Neural cell (in vitro differentiated cells): ENCODE results near the gene MLLT10.

Experiments used
- EP300 ChIP-seq: fragments of 450-650 bp; conservative IDR thresholded peaks from 2 replicates; pipeline ENCODE4 v1.6.1; 2014; ENCODE audit warnings: antibody characterized with exemption, mild to moderate bottlenecking, moderate library complexity; ENCODE audit not compliant: poor library complexity, severe bottlenecking
- EZH2 ChIP-seq: fragments of 200-600, 300-800 bp; shearing (Covaris generic), sonication (generic); IDR thresholded peaks from 2 replicates; pipeline ENCODE4 v1.6.1; 2014; ENCODE audit warnings: antibody characterized with exemption, low read length, borderline replicate concordance, mild to moderate bottlenecking; ENCODE audit not compliant: insufficient read depth, poor library complexity, severe bottlenecking

DNA sequence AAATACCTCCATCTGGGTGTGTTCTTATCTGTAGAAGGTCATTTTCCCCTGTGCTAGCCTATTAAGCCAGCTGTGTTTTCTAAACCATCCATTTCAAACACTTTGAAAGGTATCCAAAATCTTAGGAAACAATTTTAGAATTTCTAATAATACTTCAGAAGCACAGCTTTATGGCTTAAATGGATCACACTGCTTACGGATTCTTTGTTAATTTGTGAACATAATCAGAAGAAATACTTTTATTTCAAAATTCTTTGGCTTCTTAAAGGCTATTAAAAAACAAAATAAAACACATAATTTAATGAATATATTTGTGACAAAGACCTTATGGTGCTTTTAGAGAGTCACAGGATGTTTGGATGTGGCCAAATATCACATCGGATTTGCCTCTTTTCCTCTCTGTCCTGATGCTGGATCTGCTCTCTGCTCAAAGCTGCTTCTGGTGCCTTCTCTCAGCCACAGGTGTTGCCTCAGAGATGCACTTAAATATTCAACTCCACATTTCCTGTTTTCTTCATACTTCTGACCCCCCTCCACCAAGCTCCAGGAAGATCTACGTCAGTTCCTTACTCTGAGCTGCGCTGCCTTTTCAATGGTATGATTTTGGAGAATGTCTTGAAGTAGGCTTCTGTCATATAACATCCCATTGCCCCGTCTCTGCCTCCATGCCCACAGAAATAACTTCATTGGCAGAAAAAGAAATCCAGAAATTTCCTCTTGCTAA, 230.6 kb downstream of the MLLT10 start:
- TF ChIP-seq EZH2 (no peak), EP300 (no peak)
